ENCODE measurements around the gene GPR65. TPM values are rescaled to one million over a fixed set of nuclear protein-coding genes. Genes with fewer than 3 reads are reported as not detected.

Gene GPR65
- total and polyA plus RNA-seq, 2 experiments from 2014 or later = not detected

- TF ChIP-seq, protein P1, sequence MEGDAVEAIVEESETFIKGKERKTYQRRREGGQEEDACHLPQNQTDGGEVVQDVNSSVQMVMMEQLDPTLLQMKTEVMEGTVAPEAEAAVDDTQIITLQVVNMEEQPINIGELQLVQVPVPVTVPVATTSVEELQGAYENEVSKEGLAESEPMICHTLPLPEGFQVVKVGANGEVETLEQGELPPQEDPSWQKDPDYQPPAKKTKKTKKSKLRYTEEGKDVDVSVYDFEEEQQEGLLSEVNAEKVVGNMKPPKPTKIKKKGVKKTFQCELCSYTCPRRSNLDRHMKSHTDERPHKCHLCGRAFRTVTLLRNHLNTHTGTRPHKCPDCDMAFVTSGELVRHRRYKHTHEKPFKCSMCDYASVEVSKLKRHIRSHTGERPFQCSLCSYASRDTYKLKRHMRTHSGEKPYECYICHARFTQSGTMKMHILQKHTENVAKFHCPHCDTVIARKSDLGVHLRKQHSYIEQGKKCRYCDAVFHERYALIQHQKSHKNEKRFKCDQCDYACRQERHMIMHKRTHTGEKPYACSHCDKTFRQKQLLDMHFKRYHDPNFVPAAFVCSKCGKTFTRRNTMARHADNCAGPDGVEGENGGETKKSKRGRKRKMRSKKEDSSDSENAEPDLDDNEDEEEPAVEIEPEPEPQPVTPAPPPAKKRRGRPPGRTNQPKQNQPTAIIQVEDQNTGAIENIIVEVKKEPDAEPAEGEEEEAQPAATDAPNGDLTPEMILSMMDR (conservative IDR thresholded peaks at IDR 0.05; ENCODE audit: low read depth in 2 of 2) = no peak
- TF ChIP-seq CREB1 (CRISPR knock-in tag; IDR thresholded peaks at IDR 0.05; ENCODE audit: low read depth) = no peak
- TF ChIP-seq JUNB (IDR thresholded peaks at IDR 0.05; ENCODE audit: unreplicated experiment) = no peak
- TF ChIP-seq NANOG (IDR thresholded peaks at IDR 0.05; ENCODE audit: borderline replicate concordance) = no peak
- no peak for TF ChIP-seq STAT1 (IDR thresholded peaks at IDR 0.05; ENCODE audit: unreplicated experiment)
- TF ChIP-seq, protein P2, sequence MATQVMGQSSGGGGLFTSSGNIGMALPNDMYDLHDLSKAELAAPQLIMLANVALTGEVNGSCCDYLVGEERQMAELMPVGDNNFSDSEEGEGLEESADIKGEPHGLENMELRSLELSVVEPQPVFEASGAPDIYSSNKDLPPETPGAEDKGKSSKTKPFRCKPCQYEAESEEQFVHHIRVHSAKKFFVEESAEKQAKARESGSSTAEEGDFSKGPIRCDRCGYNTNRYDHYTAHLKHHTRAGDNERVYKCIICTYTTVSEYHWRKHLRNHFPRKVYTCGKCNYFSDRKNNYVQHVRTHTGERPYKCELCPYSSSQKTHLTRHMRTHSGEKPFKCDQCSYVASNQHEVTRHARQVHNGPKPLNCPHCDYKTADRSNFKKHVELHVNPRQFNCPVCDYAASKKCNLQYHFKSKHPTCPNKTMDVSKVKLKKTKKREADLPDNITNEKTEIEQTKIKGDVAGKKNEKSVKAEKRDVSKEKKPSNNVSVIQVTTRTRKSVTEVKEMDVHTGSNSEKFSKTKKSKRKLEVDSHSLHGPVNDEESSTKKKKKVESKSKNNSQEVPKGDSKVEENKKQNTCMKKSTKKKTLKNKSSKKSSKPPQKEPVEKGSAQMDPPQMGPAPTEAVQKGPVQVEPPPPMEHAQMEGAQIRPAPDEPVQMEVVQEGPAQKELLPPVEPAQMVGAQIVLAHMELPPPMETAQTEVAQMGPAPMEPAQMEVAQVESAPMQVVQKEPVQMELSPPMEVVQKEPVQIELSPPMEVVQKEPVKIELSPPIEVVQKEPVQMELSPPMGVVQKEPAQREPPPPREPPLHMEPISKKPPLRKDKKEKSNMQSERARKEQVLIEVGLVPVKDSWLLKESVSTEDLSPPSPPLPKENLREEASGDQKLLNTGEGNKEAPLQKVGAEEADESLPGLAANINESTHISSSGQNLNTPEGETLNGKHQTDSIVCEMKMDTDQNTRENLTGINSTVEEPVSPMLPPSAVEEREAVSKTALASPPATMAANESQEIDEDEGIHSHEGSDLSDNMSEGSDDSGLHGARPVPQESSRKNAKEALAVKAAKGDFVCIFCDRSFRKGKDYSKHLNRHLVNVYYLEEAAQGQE (IDR thresholded peaks at IDR 0.05; ENCODE audit: unreplicated experiment) = no peak
- no peak for TF ChIP-seq POLR2AphosphoS5 (IDR thresholded peaks at IDR 0.05; ENCODE audit: low read depth)
- no peak for TF ChIP-seq ZNF114 (CRISPR knock-in tag; IDR thresholded peaks at IDR 0.05)
- no peak for TF ChIP-seq EZH2 (IDR thresholded peaks at IDR 0.05; ENCODE audit: low read depth, unreplicated experiment)
- TF ChIP-seq ZNF331 (CRISPR knock-in tag; IDR thresholded peaks at IDR 0.05; ENCODE audit: low read depth) = no peak
- TF ChIP-seq, protein P3, sequence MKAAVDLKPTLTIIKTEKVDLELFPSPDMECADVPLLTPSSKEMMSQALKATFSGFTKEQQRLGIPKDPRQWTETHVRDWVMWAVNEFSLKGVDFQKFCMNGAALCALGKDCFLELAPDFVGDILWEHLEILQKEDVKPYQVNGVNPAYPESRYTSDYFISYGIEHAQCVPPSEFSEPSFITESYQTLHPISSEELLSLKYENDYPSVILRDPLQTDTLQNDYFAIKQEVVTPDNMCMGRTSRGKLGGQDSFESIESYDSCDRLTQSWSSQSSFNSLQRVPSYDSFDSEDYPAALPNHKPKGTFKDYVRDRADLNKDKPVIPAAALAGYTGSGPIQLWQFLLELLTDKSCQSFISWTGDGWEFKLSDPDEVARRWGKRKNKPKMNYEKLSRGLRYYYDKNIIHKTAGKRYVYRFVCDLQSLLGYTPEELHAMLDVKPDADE (IDR thresholded peaks at IDR 0.05) = no peak
Measured at GRCh38 chr14:88010331-88010730, 5.4 kb downstream of the GPR65 start (continued).

DNA sequence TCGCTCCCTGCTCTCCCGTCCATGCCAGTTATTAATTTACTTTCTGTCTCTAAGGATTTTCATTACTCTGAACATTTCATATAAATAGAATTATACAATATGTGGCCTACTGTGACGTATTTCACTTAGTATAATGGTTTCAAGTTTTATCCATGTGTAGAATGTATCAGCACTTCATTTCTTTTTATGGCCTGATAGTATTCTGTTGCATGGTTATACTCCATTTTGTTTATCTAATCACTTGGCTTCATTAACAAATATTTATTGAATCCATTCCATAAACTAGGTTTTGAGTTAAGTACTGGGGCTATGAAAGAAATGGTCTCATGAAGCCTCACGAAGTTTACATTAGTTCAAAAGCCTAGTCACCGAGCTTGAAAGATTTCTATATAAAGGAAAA, 7.6 kb downstream of the GPR65 start:
- Histone ChIP-seq H3K36me3 (ENCODE audit: insufficient read depth) (no peaks in the 10 kb centered on the region), H3K9me2 (ENCODE audit: insufficient read depth) (no peaks in the 10 kb centered on the region), H3K27ac (ENCODE audit: low read depth) (no peak overlapping the region), H2AFZ (no peak overlapping the region), H3K4me2 (no peak overlapping the region), H3K4me1 (ENCODE audit: insufficient read depth) (peaks cover 3% of the 10 kb centered on the region; the same call in 1 of the 2 replicates), H4K20me1 (replicated peaks; ENCODE audit: insufficient read depth) (no peaks in the 10 kb centered on the region), H3K4me3 (no peak overlapping the region), H3K79me2 (replicated peaks; ENCODE audit: insufficient read depth) (no peaks in the 10 kb centered on the region), H3K27me3 (ENCODE audit: insufficient read depth) (no peaks in the 10 kb centered on the region), H3F3A (replicated peaks; ENCODE audit: low read depth) (no peaks in the 10 kb centered on the region)
- DNase-seq (ENCODE audit: low spot score) (no peak), ATAC-seq (no peak)
- no peaks in the 10 kb centered on the region for H3K9me3 Mint-ChIP-seq
- no peak overlapping the region for H3K4me3 Mint-ChIP-seq
- H3K4me1 Mint-ChIP-seq = peaks cover 6% of the 10 kb centered on the region; the same call in 2 of the 3 replicates
- no peaks in the 10 kb centered on the region for H3K36me3 Mint-ChIP-seq (ENCODE audit: low read depth)
- peaks cover 2% of the 10 kb centered on the region for H3K27me3 Mint-ChIP-seq (ENCODE audit: insufficient read depth, low read depth, poor library complexity)
- no peak overlapping the region for H3K27ac Mint-ChIP-seq
- TF ChIP-seq, protein P3 (IDR thresholded peaks at IDR 0.05) = no peak
- TF ChIP-seq POLR2AphosphoS5 (IDR thresholded peaks at IDR 0.05; ENCODE audit: low read depth) (no peak), NANOG (IDR thresholded peaks at IDR 0.05; ENCODE audit: borderline replicate concordance) (no peak), EZH2phosphoT487 (IDR thresholded peaks at IDR 0.05; ENCODE audit: unreplicated experiment) (no peak), JUNB (IDR thresholded peaks at IDR 0.05; ENCODE audit: unreplicated experiment) (no peak)
- TF ChIP-seq, protein P2 (IDR thresholded peaks at IDR 0.05; ENCODE audit: unreplicated experiment) = no peak
- TF ChIP-seq, protein P1 (conservative IDR thresholded peaks at IDR 0.05; ENCODE audit: low read depth in 2 of 2) = no peak

All from GM23338 (cell line).